Keratinocyte (primary cell): ENCODE results near the gene PPARGC1A. TPM values are rescaled to one million over a fixed set of nuclear protein-coding genes. Genes with fewer than 3 reads are reported as not detected.

ENCODE experiments used
- DNase-seq: peaks from one replicate; pipeline ENCODE4 v3.0.0-alpha.2; 2011; ENCODE audit warnings: low read depth, missing footprints, low spot score
- FAIRE-seq: peaks from 2 replicates; lab custom pipeline; 2011; peaks lifted over from hg19 to GRCh38; lab: Jason Lieb, UNC
- H2AFZ ChIP-seq: 2 replicates; pipeline ENCODE4 v1.6.0; 2012; ENCODE audit warnings: low read length, control low read depth, inconsistent platforms; ENCODE audit not compliant: control insufficient read depth
- H3K27ac ChIP-seq: 2 replicates; pipeline ENCODE4 v1.5.1; 2011; ENCODE audit warnings: low read length; ENCODE audit not compliant: control insufficient read depth, insufficient read depth
- H3K27me3 ChIP-seq: 3 replicates; pipeline ENCODE4 v1.6.0; 2011; ENCODE audit warnings: low read length; ENCODE audit not compliant: control insufficient read depth, insufficient read depth; ENCODE audit errors: extremely low read depth
- H3K36me3 ChIP-seq, 2 experiments: 2 replicates in 1 of 2; 3 replicates in 1 of 2; pipeline ENCODE4 v1.5.1; 2011; ENCODE audit warnings: low read length in 2 of 2, mild to moderate bottlenecking in 1 of 2; ENCODE audit not compliant: control insufficient read depth in 2 of 2, insufficient read depth in 2 of 2; ENCODE audit errors: extremely low read depth in 1 of 2
- H3K4me1 ChIP-seq: 3 replicates; pipeline ENCODE4 v1.5.1; 2011; ENCODE audit warnings: low read length; ENCODE audit not compliant: control insufficient read depth, insufficient read depth; ENCODE audit errors: extremely low read depth
- H3K4me2 ChIP-seq: 3 replicates; pipeline ENCODE4 v1.6.0; 2011; ENCODE audit warnings: low read depth, low read length; ENCODE audit not compliant: control insufficient read depth, insufficient read depth; ENCODE audit errors: extremely low read depth
- H3K4me3 ChIP-seq, 3 experiments: fragments of 200-600 bp in 1 of 3; sonication (generic) in 1 of 3; 2 replicates in 2 of 3; 3 replicates in 1 of 3; pipeline ENCODE4 v1.5.1; 2011 to 2016; ENCODE audit warnings: low read length in 3 of 3, mild to moderate bottlenecking in 3 of 3, control low read depth in 2 of 3, inconsistent platforms in 1 of 3, low read depth in 1 of 3, mixed read lengths in 1 of 3, mixed run types in 1 of 3, moderate library complexity in 1 of 3; ENCODE audit not compliant: control insufficient read depth in 2 of 3, insufficient read depth in 2 of 3; ENCODE audit errors: extremely low read depth in 1 of 3
- H3K79me2 ChIP-seq: 2 replicates; pipeline ENCODE4 v1.6.0; 2012; ENCODE audit warnings: low read length; ENCODE audit not compliant: control insufficient read depth, insufficient read depth
- H3K9ac ChIP-seq: 3 replicates; pipeline ENCODE4 v1.6.0; 2011; ENCODE audit warnings: low read length; ENCODE audit not compliant: control insufficient read depth, insufficient read depth; ENCODE audit errors: extremely low read depth
- H3K9me1 ChIP-seq: 3 replicates; pipeline ENCODE4 v1.6.0; 2011; ENCODE audit warnings: low read length; ENCODE audit not compliant: control insufficient read depth, insufficient read depth; ENCODE audit errors: extremely low read depth
- H3K9me3 ChIP-seq: 2 replicates; pipeline ENCODE4 v1.5.1; 2012; ENCODE audit warnings: low read depth, low read length; ENCODE audit not compliant: control insufficient read depth
- H4K20me1 ChIP-seq: 3 replicates; pipeline ENCODE4 v1.6.0; 2011; ENCODE audit warnings: low read length; ENCODE audit not compliant: control insufficient read depth, insufficient read depth; ENCODE audit errors: extremely low read depth
- EZH2 ChIP-seq: IDR thresholded peaks from one replicate; pipeline ENCODE4 v1.6.1; 2012; ENCODE audit warnings: inconsistent platforms, mild to moderate bottlenecking, low read length, moderate library complexity
- dilution Hi-C: fragments of 300-500 bp; cut with MboI; formaldehyde crosslinking; loops from one replicate; pipeline ENCODE4 v1.7.0; 2020; ENCODE audit warnings: low sequenced_read_pairs; ENCODE audit not compliant: extremely low pct_ligation_motif_present
- polyA plus RNA-seq, 5 experiments: library from polyadenylated mRNA; depleted of rRNA in 3 of 5; stranded (reverse) in 3 of 5; stranded (forward) in 1 of 5; unstranded in 1 of 5; fragments of >200 nt; gene quantifications; 1 replicate in 1 of 5; 2 replicates in 3 of 5; 3 replicates in 1 of 5; pipeline versions ENCODE4 v1.2.1 to v1.2.3, GENCODE V29; 2011 to 2012; ENCODE audit warnings: missing spikeins in 2 of 5, low read depth in 1 of 5, low replicate concordance in 1 of 5
- TF ChIP-seq, protein P1 (sequence below), 3 experiments: IDR thresholded peaks in 1 of 3; conservative IDR thresholded peaks in 1 of 3; optimal IDR thresholded peaks in 1 of 3; 2 replicates in 2 of 3; 3 replicates in 1 of 3; pipeline versions ENCODE3 to v1.5.1; 2011; ENCODE audit warnings: low read length in 3 of 3, mild to moderate bottlenecking in 3 of 3, moderate library complexity in 2 of 3, control low read depth in 1 of 3, inconsistent platforms in 1 of 3; ENCODE audit not compliant: insufficient read depth in 2 of 3; ENCODE audit errors: extremely low read depth in 1 of 3

Gene PPARGC1A
- polyA plus RNA-seq, 1 donor (not counting 4 experiments of a cell fraction or from before 2014, with no cell fraction given) = 0.18 TPM

DNA sequence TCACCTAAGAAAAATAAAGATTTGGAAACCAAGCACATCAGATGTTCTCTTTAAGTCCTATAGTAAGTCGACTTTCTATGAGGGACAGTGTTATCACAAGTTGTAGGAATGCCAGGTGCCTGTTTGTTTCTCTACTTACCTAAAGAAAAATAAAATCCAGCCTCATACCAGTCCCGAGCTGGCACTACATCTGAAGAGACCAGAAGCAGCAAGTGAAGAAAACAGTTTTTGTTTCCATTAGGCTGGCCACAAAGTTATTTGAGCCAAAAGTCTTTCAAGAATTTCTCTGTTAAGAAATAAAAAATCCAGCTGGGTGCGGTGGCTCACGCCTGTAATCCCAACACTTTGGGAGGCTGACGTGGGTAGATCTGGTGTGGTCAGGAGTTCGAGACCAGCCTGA, 10.8 kb upstream of the PPARGC1A start:
- H3K4me3 ChIP-seq = no peak overlapping the region
- no peaks in the 10 kb centered on the region for H3K36me3 ChIP-seq
- H3K27ac ChIP-seq = no peak overlapping the region
- no peak overlapping the region for H3K9ac ChIP-seq
- no peak for DNase-seq
- H2AFZ ChIP-seq = no peak overlapping the region
- peaks cover 8% of the 10 kb centered on the region for H3K4me1 ChIP-seq
- H3K4me2 ChIP-seq = no peak overlapping the region
- TF ChIP-seq, protein P1, sequence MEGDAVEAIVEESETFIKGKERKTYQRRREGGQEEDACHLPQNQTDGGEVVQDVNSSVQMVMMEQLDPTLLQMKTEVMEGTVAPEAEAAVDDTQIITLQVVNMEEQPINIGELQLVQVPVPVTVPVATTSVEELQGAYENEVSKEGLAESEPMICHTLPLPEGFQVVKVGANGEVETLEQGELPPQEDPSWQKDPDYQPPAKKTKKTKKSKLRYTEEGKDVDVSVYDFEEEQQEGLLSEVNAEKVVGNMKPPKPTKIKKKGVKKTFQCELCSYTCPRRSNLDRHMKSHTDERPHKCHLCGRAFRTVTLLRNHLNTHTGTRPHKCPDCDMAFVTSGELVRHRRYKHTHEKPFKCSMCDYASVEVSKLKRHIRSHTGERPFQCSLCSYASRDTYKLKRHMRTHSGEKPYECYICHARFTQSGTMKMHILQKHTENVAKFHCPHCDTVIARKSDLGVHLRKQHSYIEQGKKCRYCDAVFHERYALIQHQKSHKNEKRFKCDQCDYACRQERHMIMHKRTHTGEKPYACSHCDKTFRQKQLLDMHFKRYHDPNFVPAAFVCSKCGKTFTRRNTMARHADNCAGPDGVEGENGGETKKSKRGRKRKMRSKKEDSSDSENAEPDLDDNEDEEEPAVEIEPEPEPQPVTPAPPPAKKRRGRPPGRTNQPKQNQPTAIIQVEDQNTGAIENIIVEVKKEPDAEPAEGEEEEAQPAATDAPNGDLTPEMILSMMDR (optimal IDR thresholded peaks at IDR 0.05 in 1 of 3, IDR thresholded peaks at IDR 0.05 in 1 of 3, conservative IDR thresholded peaks at IDR 0.05 in 1 of 3; ENCODE audit: extremely low read depth in 1 of 3, insufficient read depth in 2 of 3, low read length in 3 of 3) = no peak
- TF ChIP-seq EZH2 = no peak
- FAIRE-seq = no peak
- H3K27me3 ChIP-seq = no peaks in the 10 kb centered on the region
- H3K9me3 ChIP-seq = no peaks in the 10 kb centered on the region
- dilution Hi-C loops = no loop called here
- no peaks in the 10 kb centered on the region for H3K9me1 ChIP-seq
- H4K20me1 ChIP-seq = no peaks in the 10 kb centered on the region
- no peaks in the 10 kb centered on the region for H3K79me2 ChIP-seq

DNA sequence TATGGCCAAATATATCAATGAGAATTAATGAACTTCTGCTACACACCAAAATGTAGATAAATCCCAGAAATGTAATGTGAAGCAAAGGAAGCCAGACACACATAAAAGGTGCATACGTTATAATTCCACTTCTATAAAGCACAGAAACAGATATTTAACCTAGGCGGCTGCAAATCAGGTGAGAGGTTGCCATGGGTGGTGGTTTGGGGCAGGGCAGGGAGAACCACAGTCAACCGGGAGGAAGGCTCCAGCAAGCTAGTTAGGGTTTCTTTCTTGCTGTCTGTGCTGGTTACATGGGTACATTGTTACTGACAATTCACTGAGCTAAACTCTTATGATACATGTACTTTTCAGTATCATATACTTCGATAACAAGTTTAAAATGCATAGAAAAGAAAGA, 9.7 kb upstream of the PPARGC1A start:
- dilution Hi-C loops = no loop called here
- FAIRE-seq (no peak), DNase-seq (no peak)
- Histone ChIP-seq H3K36me3 (no peaks in the 10 kb centered on the region), H3K9me3 (no peaks in the 10 kb centered on the region), H2AFZ (no peak overlapping the region), H3K27me3 (no peaks in the 10 kb centered on the region), H4K20me1 (no peaks in the 10 kb centered on the region), H3K79me2 (no peaks in the 10 kb centered on the region), H3K9me1 (no peaks in the 10 kb centered on the region), H3K4me3 (no peak overlapping the region), H3K4me1 (no peaks in the 10 kb centered on the region), H3K9ac (no peak overlapping the region), H3K4me2 (no peak overlapping the region), H3K27ac (no peak overlapping the region)
- TF ChIP-seq EZH2 = no peak
- TF ChIP-seq, protein P1 (optimal IDR thresholded peaks at IDR 0.05 in 1 of 3, IDR thresholded peaks at IDR 0.05 in 1 of 3, conservative IDR thresholded peaks at IDR 0.05 in 1 of 3; ENCODE audit: extremely low read depth in 1 of 3, insufficient read depth in 2 of 3, low read length in 3 of 3) = no peak
